HCT116 (cell line): ENCODE results near the gene SEMA4D. TPM values are rescaled to one million over a fixed set of nuclear protein-coding genes. Genes with fewer than 3 reads are reported as not detected.

Source experiments
- ATAC-seq: fragments of 200-7000 bp; cut with Tn5 transposase; 2 replicates; pipeline ENCODE4 v1.9.1; 2020; ENCODE audit warnings: mild to moderate bottlenecking, moderate library complexity
- BruUV-seq: library from RNA; stranded (reverse); fragments of 400-500 nt; replicated peaks from 2 replicates; lab custom pipeline; 2021; lab: Mats Ljungman, UMichigan
- CTCF ChIA-PET: fragments of 300-600 bp; sonication (Branson Sonifier 250); formaldehyde crosslinking; loops from one replicate; lab custom pipeline; 2021; ENCODE audit warnings: antibody characterized with exemption; lab: Charles Lee
- POLR2A ChIA-PET: fragments of 300-600, 350-600 bp; sonication (Branson Sonifier 250); formaldehyde crosslinking; loops from one replicate; lab custom pipeline; 2021; ENCODE audit warnings: antibody characterized with exemption; lab: Charles Lee
- RAD21 ChIA-PET, 2 experiments: fragments of 300-600 bp; sonication (Branson Sonifier 250); formaldehyde crosslinking; loops; one replicate each; lab custom pipeline; 2023; ENCODE audit warnings: low total read pairs in 2 of 2; ENCODE audit not compliant: uncharacterized antibody in 2 of 2, unreplicated experiment in 2 of 2, low non-redundant PET in 1 of 2; lab: Charles Lee
- DNase-seq: peaks from one replicate; pipeline ENCODE4 v3.0.0-alpha.2; 2010; ENCODE audit warnings: low read depth, low spot score
- H2AFZ ChIP-seq: fragments of 200-600 bp; shearing (Covaris generic), sonication (generic); 2 replicates; pipeline ENCODE4 v1.6.1; 2017; ENCODE audit warnings: low read depth, mixed run types, mixed read lengths, antibody characterized with exemption, low read length; ENCODE audit not compliant: poor library complexity, severe bottlenecking
- H3K27ac ChIP-seq: 2 replicates; pipeline ENCODE4 v1.5.1; 2012; ENCODE audit warnings: low read depth, low read length
- H3K27me3 ChIP-seq: fragments of 200-600 bp; sonication (generic); 2 replicates; pipeline ENCODE4 v1.6.1; 2016; ENCODE audit warnings: mixed run types, low read length, mixed read lengths; ENCODE audit not compliant: insufficient read depth
- H3K36me3 ChIP-seq, 2 experiments: fragments of 200-500 bp in 1 of 2; fragments of 200-600 bp in 1 of 2; sonication (Bioruptor generic) in 1 of 2; sonication (generic) in 1 of 2; 2 replicates each; pipeline versions ENCODE4 v1.5.1 to v1.6.1; 2014 to 2016; ENCODE audit warnings: low read length in 2 of 2, inconsistent platforms in 1 of 2, mixed read lengths in 1 of 2, mixed run types in 1 of 2; ENCODE audit not compliant: insufficient read depth in 2 of 2, control insufficient read depth in 1 of 2
- H3K4me1 ChIP-seq, 2 experiments: fragments of 200-600 bp in 1 of 2; sonication (generic) in 1 of 2; 2 replicates each; pipeline versions ENCODE4 v1.5.1 to v1.6.1; 2012 to 2017; ENCODE audit warnings: low read length in 2 of 2, inconsistent platforms in 1 of 2, mild to moderate bottlenecking in 1 of 2, mixed read lengths in 1 of 2, mixed run types in 1 of 2, moderate library complexity in 1 of 2; ENCODE audit not compliant: insufficient read depth in 2 of 2, control insufficient read depth in 1 of 2
- H3K4me2 ChIP-seq: fragments of 200-600 bp; sonication (generic); 2 replicates; pipeline ENCODE4 v1.6.1; 2017; ENCODE audit warnings: mixed run types, low read length, mixed read lengths
- H3K4me3 ChIP-seq, 2 experiments: fragments of 200-600 bp in 1 of 2; sonication (generic) in 1 of 2; replicated peaks in 1 of 2; 2 replicates each; pipeline ENCODE4 v1.5.1; 2011 to 2016; ENCODE audit warnings: low read length in 2 of 2, control low read depth in 1 of 2, low read depth in 1 of 2, mild to moderate bottlenecking in 1 of 2, mixed read lengths in 1 of 2, mixed run types in 1 of 2
- H3K79me2 ChIP-seq: fragments of 200-600 bp; sonication (generic); 2 replicates; pipeline ENCODE4 v1.6.1; 2017; ENCODE audit warnings: mild to moderate bottlenecking, mixed run types, low read length, moderate library complexity, mixed read lengths; ENCODE audit not compliant: insufficient read depth
- H3K9ac ChIP-seq: fragments of 200-600 bp; sonication (generic); 2 replicates; pipeline ENCODE4 v1.6.1; 2016; ENCODE audit warnings: low read length, mixed read lengths
- H3K9me2 ChIP-seq: fragments of 200-600 bp; sonication (generic), shearing (Covaris generic); 2 replicates; pipeline ENCODE4 v1.6.1; 2017; ENCODE audit warnings: mixed run types, mild to moderate bottlenecking, moderate library complexity; ENCODE audit not compliant: insufficient read depth
- H3K9me3 ChIP-seq, 2 experiments: fragments of 200-500 bp in 1 of 2; fragments of 200-600 bp in 1 of 2; sonication (Bioruptor generic) in 1 of 2; sonication (generic) in 1 of 2; 2 replicates each; pipeline ENCODE4 v1.6.1; 2014 to 2017; ENCODE audit warnings: low read length in 2 of 2, mixed read lengths in 2 of 2, inconsistent platforms in 1 of 2, low read depth in 1 of 2, mild to moderate bottlenecking in 1 of 2, mixed run types in 1 of 2, moderate library complexity in 1 of 2; ENCODE audit not compliant: control insufficient read depth in 1 of 2, insufficient read depth in 1 of 2
- H4K20me1 ChIP-seq: fragments of 200-600 bp; sonication (generic), shearing (Covaris generic); 2 replicates; pipeline ENCODE4 v1.6.1; 2017; ENCODE audit warnings: mixed run types, mild to moderate bottlenecking, moderate library complexity; ENCODE audit not compliant: insufficient read depth
- POLR2A ChIP-seq: IDR thresholded peaks from 2 replicates; pipeline ENCODE4 v1.7.0; 2011; ENCODE audit warnings: borderline replicate concordance; ENCODE audit not compliant: insufficient read depth, insufficient read length; ENCODE audit errors: extremely low read depth
- REST ChIP-seq: IDR thresholded peaks from 2 replicates; pipeline ENCODE4 v1.6.1; 2012; ENCODE audit warnings: low read depth
- SRF ChIP-seq: IDR thresholded peaks from 2 replicates; pipeline ENCODE4 v1.6.1; 2012; ENCODE audit warnings: low read depth
- ZBTB33 ChIP-seq: IDR thresholded peaks from 2 replicates; pipeline ENCODE4 v1.6.1; 2011; ENCODE audit warnings: mild to moderate bottlenecking, low read length, moderate library complexity; ENCODE audit not compliant: insufficient replicate concordance; ENCODE audit errors: extremely low read depth
- intact Hi-C: fragments of 100-400 bp; cut with micrococcal nuclease; formaldehyde crosslinking; loops from 2 replicates; pipeline ENCODE4 v1.10.0; 2022
- total RNA-seq: library from RNA; stranded (reverse); gene quantifications from one replicate; pipeline ENCODE4 v1.2.1, GENCODE V29; 2021; ENCODE audit not compliant: unreplicated experiment

The SEMA4D gene
- total RNA-seq, 1 experiment from 2014 or later, result 32.0 TPM

DNA sequence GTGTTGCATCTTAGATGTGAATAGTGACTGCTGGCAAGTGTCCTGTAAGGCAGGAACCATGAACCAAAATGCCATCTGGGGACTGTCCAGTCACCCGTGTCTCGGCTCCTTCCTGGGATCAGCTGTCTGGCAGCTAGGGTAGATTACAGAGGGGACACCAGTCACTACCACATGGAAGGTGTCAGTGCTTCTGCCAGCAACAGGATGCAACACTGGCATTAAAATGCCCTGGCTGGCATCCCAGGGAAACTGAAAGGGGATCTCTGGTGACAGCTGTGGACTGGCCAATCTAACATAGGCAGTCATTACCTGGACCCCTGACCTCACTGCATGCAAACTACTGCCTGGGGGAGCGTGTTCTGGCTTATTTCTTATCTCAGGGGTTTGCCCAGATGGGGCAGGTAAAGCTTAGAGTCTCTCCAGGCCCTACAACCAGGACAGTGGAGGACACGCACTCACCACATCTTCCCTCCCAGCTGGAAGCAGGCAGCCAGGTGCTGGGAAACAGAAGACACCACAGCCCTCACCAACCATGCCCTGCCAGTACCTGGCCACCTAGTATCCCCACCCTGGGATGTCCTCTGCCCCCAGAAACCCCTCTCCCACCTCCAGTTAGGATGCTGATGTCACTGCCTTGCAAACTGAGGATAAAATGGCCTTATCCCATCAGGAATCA lies 83.8 kb downstream of the SEMA4D start (continued):
- TF ChIP-seq REST (no peak), ZBTB33 (no peak), POLR2A (no peak)

DNA sequence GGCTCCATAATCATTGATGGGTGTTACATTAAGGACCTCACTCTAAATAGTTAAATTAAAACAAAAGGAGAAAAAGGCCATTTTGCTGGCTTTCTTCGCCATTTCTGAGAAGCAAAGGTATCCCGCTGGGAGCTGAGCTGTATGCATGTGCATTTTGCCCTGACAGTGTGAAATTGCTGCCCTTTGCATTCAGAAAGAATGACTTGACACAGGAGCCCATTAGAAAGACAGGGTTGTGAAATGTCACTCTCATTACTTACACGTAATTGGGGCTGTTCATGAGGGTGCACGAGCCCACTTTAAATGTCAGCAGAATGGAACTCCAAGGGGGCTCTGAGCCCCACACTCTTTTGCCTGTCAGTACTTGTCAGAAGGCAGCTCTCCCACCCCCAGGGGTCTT lies 85.0 kb downstream of the SEMA4D start:
- ChIA-PET POLR2A (no interaction called here), CTCF (no interaction called here), RAD21 (no interaction called here)
- Histone ChIP-seq H3K36me3 (no peaks in the 10 kb centered on the region), H3K4me3 (no peak overlapping the region), H4K20me1 (no peaks in the 10 kb centered on the region), H2AFZ (no peak overlapping the region), H3K9ac (no peak overlapping the region), H3K79me2 (no peaks in the 10 kb centered on the region), H3K27me3 (no peaks in the 10 kb centered on the region), H3K9me3 (no peaks in the 10 kb centered on the region), H3K4me1 (no peaks in the 10 kb centered on the region), H3K27ac (no peak overlapping the region), H3K4me2 (no peak overlapping the region)
- DNase-seq (no peak), ATAC-seq (no peak)
- no TSS peak for BruUV-seq
- intact Hi-C loops, result no loop called here
- TF ChIP-seq SRF, result no peak
- TF ChIP-seq, all 23 proteins: peak for 0
- H3K9me2 ChIP-seq, result no peaks in the 10 kb centered on the region
